Neural progenitor cell (in vitro differentiated cells): ENCODE results near the gene BMP2K. TPM values are rescaled to one million over a fixed set of nuclear protein-coding genes. Genes with fewer than 3 reads are reported as not detected.

Source experiments
- DNase-seq: peaks from one replicate; pipeline ENCODE4 v3.0.0-alpha.2; 2016; ENCODE audit warnings: low spot score
- H2AFZ ChIP-seq: fragments of 200-600 bp; sonication (generic); replicated peaks from 2 replicates; pipeline ENCODE4 v1.6.1; 2016; ENCODE audit warnings: antibody characterized with exemption
- H3F3A ChIP-seq: fragments of 200-600 bp; sonication (generic); 2 replicates; pipeline ENCODE4 v1.6.1; 2016; ENCODE audit warnings: antibody characterized with exemption, low read depth
- H3K27ac ChIP-seq: fragments of 200-600 bp; sonication (generic); 2 replicates; pipeline ENCODE4 v1.5.1; 2016; ENCODE audit warnings: mild to moderate bottlenecking
- H3K27me3 ChIP-seq: fragments of 200-600 bp; sonication (generic); 2 replicates; pipeline ENCODE4 v1.6.1; 2016; ENCODE audit warnings: mild to moderate bottlenecking, moderate library complexity
- H3K36me3 ChIP-seq: fragments of 200-600 bp; sonication (generic); 2 replicates; pipeline ENCODE4 v1.5.1; 2016
- H3K4me1 ChIP-seq: fragments of 200-600 bp; sonication (generic); 2 replicates; pipeline ENCODE4 v1.6.1; 2016; ENCODE audit warnings: mixed run types
- H3K4me2 ChIP-seq: fragments of 200-600 bp; sonication (generic); 2 replicates; pipeline ENCODE4 v1.6.1; 2016
- H3K4me3 ChIP-seq: fragments of 200-600 bp; sonication (generic); 2 replicates; pipeline ENCODE4 v1.5.1; 2016
- H3K79me2 ChIP-seq: fragments of 200-600 bp; sonication (generic); 2 replicates; pipeline ENCODE4 v1.6.1; 2016; ENCODE audit warnings: low read depth
- H3K9ac ChIP-seq: fragments of 200-600 bp; sonication (generic); 2 replicates; pipeline ENCODE4 v1.6.1; 2016
- H3K9me3 ChIP-seq: fragments of 200-600 bp; sonication (generic); 2 replicates; pipeline ENCODE4 v1.5.1; 2016; ENCODE audit warnings: low read depth
- H4K20me1 ChIP-seq: fragments of 200-600 bp; sonication (generic); 2 replicates; pipeline ENCODE4 v1.6.1; 2016; ENCODE audit warnings: low read depth
- H3K27ac Mint-ChIP-seq: 3 replicates; pipeline ENCODE4 v1.8.0; 2021; ENCODE audit warnings: mixed read lengths
- H3K27me3 Mint-ChIP-seq: 2 replicates; pipeline ENCODE4 v1.8.0; 2022; ENCODE audit warnings: low read depth, mild to moderate bottlenecking, inconsistent platforms, moderate library complexity, mixed read lengths; ENCODE audit not compliant: insufficient read depth
- H3K36me3 Mint-ChIP-seq: 3 replicates; pipeline ENCODE4 v1.8.0; 2021; ENCODE audit warnings: mixed read lengths
- H3K4me1 Mint-ChIP-seq: 3 replicates; pipeline ENCODE4 v1.8.0; 2021; ENCODE audit warnings: mixed read lengths
- H3K4me3 Mint-ChIP-seq: 3 replicates; pipeline ENCODE4 v1.8.0; 2021; ENCODE audit warnings: mild to moderate bottlenecking, moderate library complexity, mixed read lengths
- H3K9me3 Mint-ChIP-seq: 3 replicates; pipeline ENCODE4 v1.8.0; 2020; ENCODE audit warnings: mixed read lengths
- EZH2 ChIP-seq: fragments of 200-600 bp; sonication (generic); IDR thresholded peaks from 2 replicates; pipeline ENCODE4 v1.6.1; 2017; ENCODE audit warnings: antibody characterized with exemption, mild to moderate bottlenecking, moderate library complexity
- EZH2phosphoT487 ChIP-seq: fragments of 200-600 bp; sonication (generic); IDR thresholded peaks from 2 replicates; pipeline ENCODE4 v1.6.1; 2017; ENCODE audit warnings: antibody characterized with exemption
- total RNA-seq: library from RNA; depleted of rRNA; stranded (reverse); fragments of >200 nt; gene quantifications from 2 replicates; pipeline ENCODE4 v1.2.3, GENCODE V29; 2015; ENCODE audit warnings: low replicate concordance
- TF ChIP-seq, protein P1 (sequence below): fragments of 200-600 bp; sonication (generic); IDR thresholded peaks from 2 replicates; pipeline ENCODE4 v1.5.1; 2017; ENCODE audit warnings: antibody characterized with exemption, mild to moderate bottlenecking

BMP2K gene
- total RNA-seq, 1 donor from 2014 or later: 62.0 TPM

DNA sequence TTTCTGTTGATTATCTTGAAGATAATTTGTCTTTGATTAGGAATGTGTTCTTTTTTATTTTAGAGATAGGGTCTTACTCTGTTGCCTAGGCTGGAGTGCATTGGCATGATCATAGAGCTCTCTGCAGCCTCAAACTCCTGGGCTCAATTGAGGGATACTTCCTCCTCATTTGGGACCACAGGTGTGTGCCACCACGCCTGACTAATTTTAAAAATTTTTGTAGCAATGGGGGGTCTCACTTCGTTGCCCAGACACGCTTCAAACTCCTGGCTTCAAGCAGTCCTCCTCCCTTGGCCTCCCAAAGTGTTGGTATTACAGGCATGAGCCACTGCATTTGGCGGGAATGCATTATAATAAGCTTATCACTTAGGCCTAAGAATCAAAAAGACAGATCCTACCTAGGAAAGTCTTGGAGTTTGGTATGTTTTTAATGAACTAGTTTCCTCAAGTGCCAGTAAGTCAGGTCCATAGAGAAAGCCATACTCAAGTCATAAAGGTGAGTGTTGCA lies 21.7 kb downstream of the BMP2K start:
- TF ChIP-seq EZH2: no peak
- TF ChIP-seq, protein P1, sequence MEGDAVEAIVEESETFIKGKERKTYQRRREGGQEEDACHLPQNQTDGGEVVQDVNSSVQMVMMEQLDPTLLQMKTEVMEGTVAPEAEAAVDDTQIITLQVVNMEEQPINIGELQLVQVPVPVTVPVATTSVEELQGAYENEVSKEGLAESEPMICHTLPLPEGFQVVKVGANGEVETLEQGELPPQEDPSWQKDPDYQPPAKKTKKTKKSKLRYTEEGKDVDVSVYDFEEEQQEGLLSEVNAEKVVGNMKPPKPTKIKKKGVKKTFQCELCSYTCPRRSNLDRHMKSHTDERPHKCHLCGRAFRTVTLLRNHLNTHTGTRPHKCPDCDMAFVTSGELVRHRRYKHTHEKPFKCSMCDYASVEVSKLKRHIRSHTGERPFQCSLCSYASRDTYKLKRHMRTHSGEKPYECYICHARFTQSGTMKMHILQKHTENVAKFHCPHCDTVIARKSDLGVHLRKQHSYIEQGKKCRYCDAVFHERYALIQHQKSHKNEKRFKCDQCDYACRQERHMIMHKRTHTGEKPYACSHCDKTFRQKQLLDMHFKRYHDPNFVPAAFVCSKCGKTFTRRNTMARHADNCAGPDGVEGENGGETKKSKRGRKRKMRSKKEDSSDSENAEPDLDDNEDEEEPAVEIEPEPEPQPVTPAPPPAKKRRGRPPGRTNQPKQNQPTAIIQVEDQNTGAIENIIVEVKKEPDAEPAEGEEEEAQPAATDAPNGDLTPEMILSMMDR: no peak
- no peak for TF ChIP-seq EZH2phosphoT487
- no peaks in the 10 kb centered on the region for H3K4me1 Mint-ChIP-seq

DNA sequence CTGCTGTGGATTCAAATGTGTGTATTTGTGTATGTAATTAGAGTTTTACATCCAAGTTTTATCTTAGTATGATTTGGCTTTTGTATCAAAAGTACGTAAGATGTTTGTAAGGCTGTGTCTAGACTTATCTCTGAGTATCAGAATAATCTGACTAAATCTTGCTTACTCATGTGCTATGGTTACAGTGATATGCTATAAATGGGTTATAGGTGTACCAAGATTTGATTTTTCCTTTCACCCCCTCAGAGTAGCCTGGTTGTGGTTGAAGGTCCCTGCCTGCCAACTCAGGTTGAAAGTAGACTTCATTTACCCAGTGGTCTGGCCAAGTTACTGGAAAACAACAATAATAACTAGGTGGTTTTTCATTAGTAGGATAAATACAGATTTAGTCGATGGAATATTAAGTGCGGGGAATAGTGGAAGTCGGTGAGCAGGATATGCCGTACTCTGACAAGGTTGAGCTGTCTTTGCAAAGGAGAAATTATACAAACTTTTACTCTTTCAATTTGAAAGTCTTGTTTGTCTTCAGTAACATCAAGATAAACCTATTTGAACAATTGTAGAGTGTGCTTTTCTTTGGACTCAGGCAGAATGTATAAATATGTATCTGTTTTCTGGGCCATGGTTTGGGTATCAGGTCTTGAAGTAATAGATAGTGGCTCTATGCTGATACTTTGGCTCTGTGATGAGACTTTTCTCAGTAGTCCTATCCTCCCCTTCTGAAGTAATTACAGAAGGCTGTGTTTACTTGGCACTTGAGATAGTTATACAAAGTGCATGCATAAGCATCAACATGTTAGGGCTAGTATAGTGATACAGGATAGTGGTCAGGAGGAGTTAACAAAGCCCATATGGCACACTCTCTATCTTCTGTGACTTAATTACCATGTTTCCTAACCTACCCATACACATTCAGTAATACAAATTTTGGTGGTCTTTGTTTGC lies 23.7 kb downstream of the BMP2K start:
- H3F3A ChIP-seq: no peaks in the 10 kb centered on the region
- no peak overlapping the region for H3K4me2 ChIP-seq
- Mint-ChIP-seq H3K4me3 (no peak overlapping the region), H3K4me1 (no peaks in the 10 kb centered on the region), H3K27ac (no peak overlapping the region), H3K9me3 (peaks cover 19% of the 10 kb centered on the region), H3K36me3 (peaks cover 19% of the 10 kb centered on the region), H3K27me3 (no peaks in the 10 kb centered on the region)
- no peak overlapping the region for H3K9ac ChIP-seq
- H3K9me3 ChIP-seq: no peaks in the 10 kb centered on the region
- no peak for DNase-seq
- no peaks in the 10 kb centered on the region for H3K36me3 ChIP-seq
- no peaks in the 10 kb centered on the region for H3K27me3 ChIP-seq
- TF ChIP-seq EZH2phosphoT487: no peak
- TF ChIP-seq, protein P1: no peak
- no peak for TF ChIP-seq EZH2
- no peaks in the 10 kb centered on the region for H3K4me1 ChIP-seq
- H3K79me2 ChIP-seq: peaks cover 89% of the 10 kb centered on the region
- H4K20me1 ChIP-seq: peaks cover 10% of the 10 kb centered on the region
- no peak overlapping the region for H2AFZ ChIP-seq
- H3K4me3 ChIP-seq: no peak overlapping the region
- no peak overlapping the region for H3K27ac ChIP-seq

More for the DNA sequence above, 21.7 kb downstream of the BMP2K start:
- Histone ChIP-seq H3K9ac (no peak overlapping the region), H3K27me3 (no peaks in the 10 kb centered on the region), H3K4me2 (no peak overlapping the region), H3K4me3 (no peak overlapping the region), H3F3A (no peaks in the 10 kb centered on the region), H2AFZ (no peak overlapping the region), H3K4me1 (no peaks in the 10 kb centered on the region), H3K9me3 (no peaks in the 10 kb centered on the region), H3K36me3 (no peaks in the 10 kb centered on the region), H4K20me1 (peaks cover 10% of the 10 kb centered on the region), H3K27ac (no peak overlapping the region), H3K79me2 (peaks cover 87% of the 10 kb centered on the region)
- H3K27ac Mint-ChIP-seq: no peak overlapping the region
- DNase-seq: no peak
- peaks cover 10% of the 10 kb centered on the region for H3K9me3 Mint-ChIP-seq
- H3K36me3 Mint-ChIP-seq: peaks cover 19% of the 10 kb centered on the region
- no peaks in the 10 kb centered on the region for H3K27me3 Mint-ChIP-seq
- H3K4me3 Mint-ChIP-seq: no peak overlapping the region

DNA sequence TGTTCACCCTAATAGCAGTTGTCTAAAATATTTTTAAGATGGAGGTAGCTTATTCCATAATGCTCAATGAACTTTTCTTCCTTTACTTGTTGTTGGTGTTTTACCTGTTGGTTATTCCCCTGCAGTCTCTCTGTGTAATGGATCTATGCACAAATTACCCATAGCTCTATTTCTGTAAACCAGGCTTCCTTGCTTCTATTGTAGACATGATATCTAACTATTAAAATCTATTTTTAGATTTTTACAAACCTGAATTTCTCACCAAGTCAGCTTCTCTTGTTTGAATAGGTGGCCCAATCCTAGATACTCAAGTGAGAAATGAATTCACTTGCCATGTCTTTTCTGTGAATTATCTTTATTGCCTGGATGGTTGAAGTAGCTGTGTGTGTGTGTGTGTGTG lies 24.8 kb downstream of the BMP2K start:
- no peaks in the 10 kb centered on the region for H3K36me3 ChIP-seq
- Mint-ChIP-seq H3K4me1 (no peaks in the 10 kb centered on the region), H3K27ac (no peak overlapping the region), H3K9me3 (peaks cover 21% of the 10 kb centered on the region), H3K4me3 (no peak overlapping the region), H3K27me3 (no peaks in the 10 kb centered on the region), H3K36me3 (peaks cover 16% of the 10 kb centered on the region)
- no peaks in the 10 kb centered on the region for H3K27me3 ChIP-seq
- no peaks in the 10 kb centered on the region for H3K4me1 ChIP-seq
- no peak overlapping the region for H3K9ac ChIP-seq
- H3K79me2 ChIP-seq: peaks cover 96% of the 10 kb centered on the region
- peaks cover 4% of the 10 kb centered on the region for H3K9me3 ChIP-seq
- H4K20me1 ChIP-seq: peaks cover 10% of the 10 kb centered on the region
- H3K4me2 ChIP-seq: no peak overlapping the region
- TF ChIP-seq EZH2: no peak
- TF ChIP-seq EZH2phosphoT487: no peak
- TF ChIP-seq, protein P1: no peak
- H3F3A ChIP-seq: no peaks in the 10 kb centered on the region
- DNase-seq: no peak
- H3K27ac ChIP-seq: no peak overlapping the region
- H2AFZ ChIP-seq: no peak overlapping the region
- H3K4me3 ChIP-seq: no peak overlapping the region
